ENCODE data around the gene PKN1.
"Not testable (repeated sequence)": the region's sequence is repeated elsewhere in the genome, so short reads cannot be mapped to it uniquely, and the experiment has no call there.

PKN1 gene

GRCh38 chr19:14428882-14429416 lies 4.2 kb upstream of the PKN1 start:
- DNase-seq: no peak

GRCh38 chr19:14430712-14431111 lies 2.4 kb upstream of the PKN1 start:
- DNase-seq: no peak

- DNase-seq: peak in 19 of 51 donors; percentile 10 to 47 (median 29)
Observed at GRCh38 chr19:14433554-14434501, 722 bp downstream of the PKN1 start.

GRCh38 chr19:14434543-14435319 lies 1.6 kb downstream of the PKN1 start:
- DNase-seq: peak in 9 of 51 donors; percentile 4 to 25 (median 17)

GRCh38 chr19:14435320-14436050 lies 2.4 kb downstream of the PKN1 start:
- DNase-seq: no peak

GRCh38 chr19:14437578-14438140 lies 4.6 kb downstream of the PKN1 start:
- no peak for DNase-seq

- DNase-seq: no peak
Observed at GRCh38 chr19:14439014-14439413, 5.9 kb downstream of the PKN1 start.

GRCh38 chr19:14440049-14440448 lies 6.9 kb downstream of the PKN1 start:
- peak in 32 of 51 donors; percentile 2 to 51 (median 23) for DNase-seq

GRCh38 chr19:14441041-14441938 lies 8.2 kb downstream of the PKN1 start:
- no peak for DNase-seq

- peak in 1 of 51 donors; percentile 79 for DNase-seq
Observed at GRCh38 chr19:14442891-14443631, 10.0 kb downstream of the PKN1 start.

- DNase-seq: no peak
Observed at GRCh38 chr19:14443632-14444216, 10.6 kb downstream of the PKN1 start.

- no peak for DNase-seq
Observed at GRCh38 chr19:14446336-14447036, 13.4 kb downstream of the PKN1 start.

- DNase-seq: no peak
Observed at GRCh38 chr19:14449321-14449720, 16.2 kb downstream of the PKN1 start.

GRCh38 chr19:14450168-14450874 lies 17.2 kb downstream of the PKN1 start:
- DNase-seq: no peak

- DNase-seq: no peak
Observed at GRCh38 chr19:14450876-14451275, 17.8 kb downstream of the PKN1 start.

GRCh38 chr19:14452303-14452702 lies 19.2 kb downstream of the PKN1 start:
- DNase-seq: not testable (repeated sequence)

- no peak for DNase-seq
Observed at GRCh38 chr19:14459703-14460102, 26.6 kb downstream of the PKN1 start.

All from hypothalamus (tissue), 51 donors.